Loucy (cell line): ENCODE data around the gene VPREB1.
A peak's percentile ranks its signal among the peaks of the same experiment; 100 is the strongest.

ENCODE experiments used
- H2AFZ ChIP-seq: fragments of 200-600 bp; sonication (generic); 2 replicates; pipeline ENCODE4 v1.6.0; 2016; ENCODE audit warnings: antibody characterized with exemption, mild to moderate bottlenecking, low read length, moderate library complexity
- H3F3A ChIP-seq: fragments of 200-600 bp; 2 replicates; pipeline ENCODE4 v1.6.0; 2016; ENCODE audit warnings: antibody characterized with exemption, low read depth, mild to moderate bottlenecking
- H3K27me3 ChIP-seq: fragments of 200-600 bp; sonication (generic); 2 replicates; pipeline ENCODE4 v1.6.1; 2014; ENCODE audit warnings: low read length, mild to moderate bottlenecking; ENCODE audit not compliant: insufficient read depth, poor library complexity, severe bottlenecking
- H3K36me3 ChIP-seq: fragments of 200-600 bp; sonication (generic); 2 replicates; pipeline ENCODE4 v1.6.1; 2016; ENCODE audit warnings: low read length; ENCODE audit not compliant: insufficient read depth
- H3K4me1 ChIP-seq: fragments of 200-600 bp; sonication (generic); 2 replicates; pipeline ENCODE4 v1.5.1; 2014; ENCODE audit warnings: low read length, mild to moderate bottlenecking; ENCODE audit not compliant: insufficient read depth, poor library complexity, severe bottlenecking
- H3K4me2 ChIP-seq: fragments of 200-600 bp; sonication (generic); 2 replicates; pipeline ENCODE4 v1.6.0; 2014; ENCODE audit warnings: antibody characterized with exemption, low read length, low read depth, mild to moderate bottlenecking; ENCODE audit not compliant: poor library complexity, severe bottlenecking
- H3K4me3 ChIP-seq: fragments of 200-600 bp; sonication (generic); 2 replicates; pipeline ENCODE4 v1.5.1; 2014; ENCODE audit warnings: low read length, mild to moderate bottlenecking, mixed read lengths; ENCODE audit not compliant: poor library complexity, severe bottlenecking
- H3K79me2 ChIP-seq: fragments of 200-600 bp; sonication (generic); 2 replicates; pipeline ENCODE4 v1.6.1; 2014; ENCODE audit warnings: low read length; ENCODE audit not compliant: insufficient read depth
- H3K9ac ChIP-seq: fragments of 200-600 bp; sonication (generic); 2 replicates; pipeline ENCODE4 v1.6.0; 2014; ENCODE audit warnings: mild to moderate bottlenecking, low read depth, low read length, moderate library complexity; ENCODE audit not compliant: poor library complexity, severe bottlenecking
- H3K9me2 ChIP-seq: fragments of 200-600 bp; sonication (generic); replicated peaks from 2 replicates; pipeline ENCODE4 v1.6.1; 2016; ENCODE audit warnings: low read depth, low read length, mixed read lengths
- H3K9me3 ChIP-seq: fragments of 200-600 bp; sonication (generic); 2 replicates; pipeline ENCODE4 v1.6.1; 2014; ENCODE audit warnings: mild to moderate bottlenecking, antibody characterized with exemption, low read length, low read depth; ENCODE audit not compliant: insufficient read depth
- H4K20me1 ChIP-seq: fragments of 200-600 bp; sonication (generic); 2 replicates; pipeline ENCODE4 v1.6.0; 2014; ENCODE audit warnings: antibody characterized with exemption, low read length, mild to moderate bottlenecking; ENCODE audit not compliant: insufficient read depth, poor library complexity, severe bottlenecking
- EZH2phosphoT487 ChIP-seq: fragments of 200-600 bp; IDR thresholded peaks from 2 replicates; pipeline ENCODE4 v1.6.1; 2018; ENCODE audit warnings: antibody characterized with exemption, mild to moderate bottlenecking, moderate library complexity, borderline replicate concordance
- TF ChIP-seq, protein P1 (sequence below): fragments of 200-600 bp; sonication (generic); conservative IDR thresholded peaks from 2 replicates; pipeline ENCODE4 v1.5.1; 2014; ENCODE audit warnings: mild to moderate bottlenecking, antibody characterized with exemption, low read length

VPREB1 gene

DNA sequence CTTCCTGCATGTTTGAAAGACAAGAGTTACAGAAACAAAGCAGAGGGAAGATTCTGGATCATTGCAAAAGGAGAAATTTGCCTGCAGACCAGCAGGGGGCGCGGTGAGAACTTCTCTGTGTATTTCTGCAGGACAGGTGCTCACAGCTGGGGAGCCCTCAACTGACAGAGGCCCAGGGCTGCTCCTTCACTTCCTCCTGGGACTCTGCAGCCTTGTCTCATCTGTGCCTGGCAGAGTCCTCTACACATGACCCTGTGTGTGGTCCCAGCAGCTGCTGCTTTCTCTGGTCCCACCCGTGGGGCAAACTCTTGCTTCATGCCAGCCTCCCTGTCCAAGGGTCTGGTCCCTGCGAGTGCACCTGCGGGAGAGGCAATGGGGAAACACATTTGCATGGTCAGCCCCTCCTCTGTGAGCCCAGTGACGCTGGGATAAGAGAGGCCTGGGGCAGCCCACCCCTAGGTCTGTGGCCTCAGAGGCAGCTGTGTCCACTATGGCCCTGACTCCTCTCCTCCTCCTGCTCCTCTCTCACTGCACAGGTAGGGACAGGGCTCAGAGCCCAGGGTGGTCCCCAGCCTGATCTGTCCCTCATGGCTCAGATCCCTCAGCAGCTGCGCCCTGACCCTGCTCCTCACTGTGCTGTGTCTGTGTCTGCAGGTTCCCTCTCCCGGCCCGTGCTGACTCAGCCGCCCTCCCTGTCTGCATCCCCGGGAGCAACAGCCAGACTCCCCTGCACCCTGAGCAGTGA is 43.2 kb upstream of the VPREB1 start:
- Histone ChIP-seq H2AFZ (peak overlapping the region; percentile 92), H3K4me2 (no peak overlapping the region), H3K9me2 (no peaks in the 10 kb centered on the region), H3K9me3 (no peaks in the 10 kb centered on the region), H4K20me1 (no peaks in the 10 kb centered on the region), H3K9ac (peak overlapping the region; percentile 52), H3K4me1 (peaks cover 19% of the 10 kb centered on the region), H3K27me3 (no peaks in the 10 kb centered on the region), H3K79me2 (no peaks in the 10 kb centered on the region), H3K4me3 (no peak overlapping the region), H3F3A (no peaks in the 10 kb centered on the region), H3K36me3 (no peaks in the 10 kb centered on the region)
- TF ChIP-seq, protein P1, sequence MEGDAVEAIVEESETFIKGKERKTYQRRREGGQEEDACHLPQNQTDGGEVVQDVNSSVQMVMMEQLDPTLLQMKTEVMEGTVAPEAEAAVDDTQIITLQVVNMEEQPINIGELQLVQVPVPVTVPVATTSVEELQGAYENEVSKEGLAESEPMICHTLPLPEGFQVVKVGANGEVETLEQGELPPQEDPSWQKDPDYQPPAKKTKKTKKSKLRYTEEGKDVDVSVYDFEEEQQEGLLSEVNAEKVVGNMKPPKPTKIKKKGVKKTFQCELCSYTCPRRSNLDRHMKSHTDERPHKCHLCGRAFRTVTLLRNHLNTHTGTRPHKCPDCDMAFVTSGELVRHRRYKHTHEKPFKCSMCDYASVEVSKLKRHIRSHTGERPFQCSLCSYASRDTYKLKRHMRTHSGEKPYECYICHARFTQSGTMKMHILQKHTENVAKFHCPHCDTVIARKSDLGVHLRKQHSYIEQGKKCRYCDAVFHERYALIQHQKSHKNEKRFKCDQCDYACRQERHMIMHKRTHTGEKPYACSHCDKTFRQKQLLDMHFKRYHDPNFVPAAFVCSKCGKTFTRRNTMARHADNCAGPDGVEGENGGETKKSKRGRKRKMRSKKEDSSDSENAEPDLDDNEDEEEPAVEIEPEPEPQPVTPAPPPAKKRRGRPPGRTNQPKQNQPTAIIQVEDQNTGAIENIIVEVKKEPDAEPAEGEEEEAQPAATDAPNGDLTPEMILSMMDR = peak; percentile 82
- no peak for TF ChIP-seq EZH2phosphoT487

DNA sequence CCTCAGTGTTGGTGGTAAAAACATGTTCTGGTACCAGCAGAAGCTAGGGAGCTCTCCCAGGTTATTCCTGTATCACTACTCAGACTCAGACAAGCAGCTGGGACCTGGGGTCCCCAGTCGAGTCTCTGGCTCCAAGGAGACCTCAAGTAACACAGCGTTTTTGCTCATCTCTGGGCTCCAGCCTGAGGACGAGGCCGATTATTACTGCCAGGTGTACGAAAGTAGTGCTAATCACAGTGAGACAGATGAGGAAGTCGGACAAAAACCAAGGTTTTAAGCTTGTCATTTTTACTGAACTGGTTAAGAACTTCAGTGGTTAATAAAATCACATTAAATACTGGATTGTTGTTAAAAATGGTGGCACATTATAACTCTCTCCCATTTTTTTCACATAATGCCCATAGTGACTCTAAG is 42.6 kb upstream of the VPREB1 start:
- H3K27me3 ChIP-seq = no peaks in the 10 kb centered on the region
- no peak overlapping the region for H2AFZ ChIP-seq
- TF ChIP-seq, protein P1 = no peak
- no peak for TF ChIP-seq EZH2phosphoT487
- no peak overlapping the region for H3K4me2 ChIP-seq
- no peaks in the 10 kb centered on the region for H3K36me3 ChIP-seq
- H3K9me3 ChIP-seq = no peaks in the 10 kb centered on the region
- H3K4me1 ChIP-seq = peaks cover 21% of the 10 kb centered on the region
- no peaks in the 10 kb centered on the region for H3F3A ChIP-seq
- H3K4me3 ChIP-seq = no peak overlapping the region
- no peaks in the 10 kb centered on the region for H3K79me2 ChIP-seq
- H4K20me1 ChIP-seq = no peaks in the 10 kb centered on the region
- H3K9me2 ChIP-seq = no peaks in the 10 kb centered on the region
- H3K9ac ChIP-seq = peak overlapping the region; percentile 52

DNA sequence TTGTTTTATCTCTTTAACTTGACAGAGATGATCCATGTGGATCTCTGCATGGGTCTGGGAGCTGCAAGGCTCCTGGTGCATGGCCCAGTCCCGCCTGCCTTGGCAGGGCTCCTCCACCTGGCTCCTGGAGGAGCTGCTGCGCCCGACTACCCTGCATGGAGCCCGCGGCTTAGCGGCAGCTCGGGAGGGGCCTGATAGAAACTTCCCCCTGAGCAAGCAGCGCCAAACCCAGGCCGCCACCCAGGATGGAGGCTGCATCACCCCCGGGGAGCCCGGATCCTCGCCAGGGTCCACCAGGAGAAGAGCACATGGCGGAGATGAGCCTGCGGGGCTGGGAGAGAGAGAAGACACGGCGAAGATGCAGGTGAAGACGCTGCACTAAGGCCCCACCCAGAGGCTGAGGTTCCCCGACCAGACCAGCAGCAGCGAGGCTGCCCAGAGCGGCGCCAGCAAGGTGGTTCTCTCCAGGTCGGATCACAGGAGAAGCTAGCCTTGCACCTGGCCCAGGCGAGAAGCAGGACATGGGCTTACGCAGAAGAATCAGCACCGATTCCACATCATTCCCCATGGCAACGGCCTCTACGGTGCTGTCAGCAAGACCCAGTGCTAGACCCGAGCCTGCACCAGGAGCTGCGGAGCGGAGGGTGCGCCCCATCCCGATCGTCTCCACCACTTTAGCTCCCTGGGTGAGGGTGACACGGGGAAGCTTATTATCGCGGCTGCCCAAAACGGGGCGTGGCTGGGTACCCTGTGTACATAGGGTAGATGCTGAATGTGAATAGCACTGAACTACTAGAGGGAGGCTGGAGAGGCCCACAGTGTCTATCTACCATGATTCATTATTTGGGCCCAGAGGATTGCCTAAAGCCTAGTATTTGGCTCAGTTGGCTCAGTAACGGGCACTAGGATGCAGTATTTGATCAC is 41.3 kb upstream of the VPREB1 start:
- no peak for TF ChIP-seq EZH2phosphoT487
- TF ChIP-seq, protein P1 = no peak
- Histone ChIP-seq H3K79me2 (no peaks in the 10 kb centered on the region), H3K36me3 (no peaks in the 10 kb centered on the region), H3K9me3 (no peaks in the 10 kb centered on the region), H3F3A (no peaks in the 10 kb centered on the region), H3K4me1 (peaks cover 24% of the 10 kb centered on the region), H3K27me3 (no peaks in the 10 kb centered on the region), H3K4me2 (no peak overlapping the region), H3K9ac (no peak overlapping the region), H3K4me3 (no peak overlapping the region), H2AFZ (no peak overlapping the region), H3K9me2 (no peaks in the 10 kb centered on the region), H4K20me1 (no peaks in the 10 kb centered on the region)
